MM.1S (cell line): ENCODE results near the gene AIMP1.

Experiments
- DNase-seq: peaks from one replicate; pipeline ENCODE4 v3.0.0-alpha.2; 2015
- H2AFZ ChIP-seq: fragments of 300-600 bp; sonication (generic); 2 replicates; pipeline ENCODE4 v1.6.0; 2016; ENCODE audit warnings: antibody characterized with exemption, low read length
- H3F3A ChIP-seq: fragments of 300-600 bp; sonication (generic); 2 replicates; pipeline ENCODE4 v1.6.1; 2016; ENCODE audit warnings: mild to moderate bottlenecking, antibody characterized with exemption, low read length, moderate library complexity, mixed read lengths; ENCODE audit not compliant: insufficient read depth
- H3K27ac ChIP-seq: fragments of 300-600 bp; sonication (generic); 2 replicates; pipeline ENCODE4 v1.5.1; 2016; ENCODE audit warnings: mild to moderate bottlenecking, low read length
- H3K27me3 ChIP-seq: fragments of 300-600 bp; sonication (generic); replicated peaks from 2 replicates; pipeline ENCODE4 v1.6.0; 2016; ENCODE audit warnings: low read length; ENCODE audit not compliant: insufficient read depth
- H3K36me3 ChIP-seq: fragments of 300-600 bp; sonication (generic); replicated peaks from 2 replicates; pipeline ENCODE4 v1.6.1; 2016; ENCODE audit warnings: mild to moderate bottlenecking, low read length, mixed read lengths; ENCODE audit not compliant: insufficient read depth
- H3K4me1 ChIP-seq: fragments of 300-600 bp; sonication (generic); 2 replicates; pipeline ENCODE4 v1.6.1; 2016; ENCODE audit warnings: low read length, mixed read lengths
- H3K4me2 ChIP-seq: fragments of 300-600 bp; sonication (generic); 2 replicates; pipeline ENCODE4 v1.6.0; 2016; ENCODE audit warnings: low read depth, low read length
- H3K4me3 ChIP-seq: fragments of 300-600 bp; sonication (generic); 2 replicates; pipeline ENCODE4 v1.5.1; 2016; ENCODE audit warnings: low read length, mixed read lengths
- H3K79me2 ChIP-seq: fragments of 300-600 bp; sonication (generic); 2 replicates; pipeline ENCODE4 v1.6.1; 2016; ENCODE audit warnings: mixed run types, low read length, mixed read lengths
- H3K9ac ChIP-seq: fragments of 300-600 bp; sonication (generic); 2 replicates; pipeline ENCODE4 v1.6.1; 2016; ENCODE audit warnings: low read length, mixed read lengths
- H3K9me2 ChIP-seq: fragments of 300-600 bp; sonication (generic); replicated peaks from 2 replicates; pipeline ENCODE4 v1.6.1; 2016; ENCODE audit warnings: mild to moderate bottlenecking, low read length, mixed read lengths; ENCODE audit not compliant: insufficient read depth
- H3K9me3 ChIP-seq: fragments of 300-600 bp; sonication (generic); replicated peaks from 2 replicates; pipeline ENCODE4 v1.6.1; 2016; ENCODE audit warnings: mild to moderate bottlenecking, low read length, mixed read lengths; ENCODE audit not compliant: insufficient read depth
- H4K20me1 ChIP-seq: fragments of 300-600 bp; sonication (generic); 2 replicates; pipeline ENCODE4 v1.6.1; 2016; ENCODE audit warnings: mild to moderate bottlenecking, low read length, moderate library complexity, mixed read lengths; ENCODE audit not compliant: insufficient read depth
- EZH2 ChIP-seq: fragments of 300-600 bp; sonication (generic); optimal IDR thresholded peaks from 2 replicates; pipeline ENCODE3; 2017; ENCODE audit warnings: low read depth, mild to moderate bottlenecking, antibody characterized with exemption, low read length, mixed read lengths
- EZH2phosphoT487 ChIP-seq: fragments of 300-600 bp; sonication (generic); IDR thresholded peaks from 2 replicates; pipeline ENCODE4 v1.6.1; 2018; ENCODE audit warnings: antibody characterized with exemption, low read length
- TF ChIP-seq, protein P1 (sequence below): fragments of 300-600 bp; sonication (generic); IDR thresholded peaks from 2 replicates; pipeline ENCODE4 v1.5.1; 2016; ENCODE audit warnings: antibody characterized with exemption, low read length, mixed read lengths

AIMP1 gene

GRCh38 chr4:106333186-106333585 lies 16.8 kb downstream of the AIMP1 start:
- Histone ChIP-seq H3F3A (no peaks in the 10 kb centered on the region; the same call in 1 of the 2 replicates), H2AFZ (no peak overlapping the region), H3K9me2 (no peaks in the 10 kb centered on the region), H3K4me3 (no peak overlapping the region), H3K36me3 (peaks cover 9% of the 10 kb centered on the region; the same call in 1 of the 2 replicates), H4K20me1 (no peaks in the 10 kb centered on the region), H3K4me2 (no peak overlapping the region), H3K27me3 (no peaks in the 10 kb centered on the region), H3K79me2 (peaks cover 3% of the 10 kb centered on the region; the same call in 1 of the 2 replicates), H3K4me1 (no peaks in the 10 kb centered on the region), H3K9me3 (no peaks in the 10 kb centered on the region), H3K9ac (no peak overlapping the region), H3K27ac (no peak overlapping the region)
- no peak for DNase-seq
- TF ChIP-seq EZH2phosphoT487 (no peak), EZH2 (no peak)
- TF ChIP-seq, protein P1, sequence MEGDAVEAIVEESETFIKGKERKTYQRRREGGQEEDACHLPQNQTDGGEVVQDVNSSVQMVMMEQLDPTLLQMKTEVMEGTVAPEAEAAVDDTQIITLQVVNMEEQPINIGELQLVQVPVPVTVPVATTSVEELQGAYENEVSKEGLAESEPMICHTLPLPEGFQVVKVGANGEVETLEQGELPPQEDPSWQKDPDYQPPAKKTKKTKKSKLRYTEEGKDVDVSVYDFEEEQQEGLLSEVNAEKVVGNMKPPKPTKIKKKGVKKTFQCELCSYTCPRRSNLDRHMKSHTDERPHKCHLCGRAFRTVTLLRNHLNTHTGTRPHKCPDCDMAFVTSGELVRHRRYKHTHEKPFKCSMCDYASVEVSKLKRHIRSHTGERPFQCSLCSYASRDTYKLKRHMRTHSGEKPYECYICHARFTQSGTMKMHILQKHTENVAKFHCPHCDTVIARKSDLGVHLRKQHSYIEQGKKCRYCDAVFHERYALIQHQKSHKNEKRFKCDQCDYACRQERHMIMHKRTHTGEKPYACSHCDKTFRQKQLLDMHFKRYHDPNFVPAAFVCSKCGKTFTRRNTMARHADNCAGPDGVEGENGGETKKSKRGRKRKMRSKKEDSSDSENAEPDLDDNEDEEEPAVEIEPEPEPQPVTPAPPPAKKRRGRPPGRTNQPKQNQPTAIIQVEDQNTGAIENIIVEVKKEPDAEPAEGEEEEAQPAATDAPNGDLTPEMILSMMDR = no peak

DNA sequence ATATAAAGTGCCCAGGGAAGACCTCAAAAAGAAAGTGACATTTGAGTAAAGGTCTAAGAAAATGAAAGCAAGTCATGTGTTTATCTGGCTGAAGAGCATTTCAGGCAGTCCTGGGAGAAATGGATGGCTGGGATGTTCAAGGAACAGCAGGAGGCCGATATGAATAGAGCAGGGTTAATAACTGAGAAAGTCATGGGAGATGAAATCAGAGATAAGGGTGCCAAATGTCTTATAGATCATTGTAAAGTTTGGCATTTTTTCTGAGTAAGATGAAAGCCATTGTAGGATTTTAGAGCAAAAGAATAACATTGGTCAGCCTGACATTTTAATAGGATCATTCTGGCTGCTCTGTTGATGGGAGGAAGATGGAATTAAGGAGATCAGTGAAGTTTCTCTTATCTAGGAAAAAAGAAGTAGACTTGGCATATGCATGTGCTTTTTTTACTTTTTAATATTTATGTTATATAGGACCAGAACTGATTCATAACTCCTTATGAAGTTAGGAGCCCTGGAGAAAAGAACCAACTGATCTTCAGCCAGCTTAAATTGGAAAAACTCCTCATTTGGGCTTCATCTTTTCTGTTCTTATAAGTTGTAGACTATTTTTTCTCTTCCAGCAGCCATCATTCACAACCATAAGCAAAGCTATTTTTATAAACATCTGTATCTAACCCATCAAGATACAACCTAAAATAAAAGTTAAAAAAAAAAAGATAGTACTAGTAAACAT lies 18.6 kb downstream of the AIMP1 start:
- no peaks in the 10 kb centered on the region for H3K4me1 ChIP-seq
- peaks cover 6% of the 10 kb centered on the region; the same call in 1 of the 2 replicates for H3K36me3 ChIP-seq
- H3K79me2 ChIP-seq = peaks cover 2% of the 10 kb centered on the region; the same call in 1 of the 2 replicates
- H3K9ac ChIP-seq = no peak overlapping the region
- H3K9me3 ChIP-seq = no peaks in the 10 kb centered on the region
- no peaks in the 10 kb centered on the region for H3K9me2 ChIP-seq
- no peak for DNase-seq
- no peak overlapping the region for H3K27ac ChIP-seq
- H4K20me1 ChIP-seq = no peaks in the 10 kb centered on the region
- H2AFZ ChIP-seq = no peak overlapping the region
- H3K4me3 ChIP-seq = no peak overlapping the region
- H3K27me3 ChIP-seq = no peaks in the 10 kb centered on the region
- H3F3A ChIP-seq = no peaks in the 10 kb centered on the region; the same call in 1 of the 2 replicates
- H3K4me2 ChIP-seq = no peak overlapping the region
- TF ChIP-seq, protein P1 = no peak
- TF ChIP-seq EZH2phosphoT487 (no peak), EZH2 (no peak)

GRCh38 chr4:106336618-106337017 lies 20.3 kb downstream of the AIMP1 start:
- Histone ChIP-seq H3K27me3 (no peaks in the 10 kb centered on the region), H3K79me2 (peaks cover 19% of the 10 kb centered on the region), H4K20me1 (no peaks in the 10 kb centered on the region), H3K4me2 (no peak overlapping the region), H3K36me3 (peaks cover 6% of the 10 kb centered on the region; the same call in 1 of the 2 replicates), H2AFZ (no peak overlapping the region), H3F3A (no peaks in the 10 kb centered on the region; the same call in 1 of the 2 replicates), H3K9ac (no peak overlapping the region), H3K9me2 (no peaks in the 10 kb centered on the region), H3K4me1 (no peaks in the 10 kb centered on the region), H3K9me3 (no peaks in the 10 kb centered on the region), H3K4me3 (no peak overlapping the region), H3K27ac (no peak overlapping the region)
- TF ChIP-seq EZH2 = no peak
- TF ChIP-seq, protein P1 = no peak
- no peak for TF ChIP-seq EZH2phosphoT487
- DNase-seq = no peak
